A549 (cell line): ENCODE measurements around the gene COL16A1. TPM values are rescaled to one million over a fixed set of nuclear protein-coding genes. Genes with fewer than 3 reads are reported as not detected.

Experiments
- ATAC-seq, 2 experiments: fragments of 200-7000 bp in 1 of 2; fragments of >200 bp in 1 of 2; cut with Nextera tagmentation in 1 of 2; cut with Tn5 transposase in 1 of 2; 3 replicates each; pipeline versions ENCODE4 v1.8.0 to v1.9.1; 2018 to 2020; ENCODE audit warnings: mild to moderate bottlenecking in 1 of 2, moderate library complexity in 1 of 2
- CTCF ChIA-PET: fragments of 300-600 bp; sonication (Branson Sonifier 250); formaldehyde crosslinking; extraction: SDS; loops from one replicate; lab custom pipeline; 2021; ENCODE audit warnings: antibody characterized with exemption, inconsistent platforms; lab: Yijun Ruan, JAX
- POLR2A ChIA-PET: fragments of 350-600 bp; formaldehyde crosslinking; extraction: SDS; loops from one replicate; lab custom pipeline; 2021; ENCODE audit warnings: antibody characterized with exemption, inconsistent platforms; lab: Yijun Ruan, JAX
- DNase-seq, 2 experiments: peaks; one replicate each; pipeline versions ENCODE4 v3.0.0 to v3.0.0-alpha.2; 2011 to 2016; ENCODE audit warnings: low read depth in 1 of 2, low spot score in 1 of 2
- FAIRE-seq: peaks from 2 replicates; lab custom pipeline; 2011; peaks lifted over from hg19 to GRCh38; lab: Jason Lieb, UNC
- H3K27ac ChIP-seq, 2 experiments: fragments of >200 bp; sonication (Bioruptor Twin); formaldehyde crosslinking; 3 replicates each; pipeline ENCODE4 v1.5.1; 2016 to 2017
- H3K4me1 ChIP-seq: fragments of >200 bp; sonication (Bioruptor Twin); formaldehyde crosslinking; 3 replicates; pipeline ENCODE4 v1.6.1; 2016
- H3K4me2 ChIP-seq: fragments of >200 bp; sonication (Bioruptor Twin); formaldehyde crosslinking; 3 replicates; pipeline ENCODE4 v1.6.1; 2016
- H3K4me3 ChIP-seq: fragments of >200 bp; sonication (Bioruptor Twin); formaldehyde crosslinking; 3 replicates; pipeline ENCODE4 v1.5.1; 2016
- H3K9me3 ChIP-seq: fragments of >200 bp; sonication (Bioruptor Twin); formaldehyde crosslinking; 3 replicates; pipeline ENCODE4 v1.6.1; 2016
- CBX2 ChIP-seq: fragments of 200-600 bp; sonication (generic); IDR thresholded peaks from 2 replicates; pipeline ENCODE4 v1.6.1; 2016; ENCODE audit warnings: low read depth, mild to moderate bottlenecking, borderline replicate concordance
- CBX8 ChIP-seq: fragments of 200-600 bp; sonication (generic); IDR thresholded peaks from 2 replicates; pipeline ENCODE4 v1.6.1; 2016
- CHD4 ChIP-seq: fragments of 200-600 bp; sonication (generic); IDR thresholded peaks from 2 replicates; pipeline ENCODE4 v1.6.1; 2016; ENCODE audit warnings: antibody characterized with exemption, mild to moderate bottlenecking, borderline replicate concordance
- ESRRA ChIP-seq: fragments of 150-350 bp; IDR thresholded peaks from 2 replicates; pipeline ENCODE4 v1.6.1; 2014; ENCODE audit warnings: mild to moderate bottlenecking, low read length, borderline replicate concordance
- GATA3 ChIP-seq: IDR thresholded peaks from 2 replicates; pipeline ENCODE4 v1.6.1; 2012; ENCODE audit warnings: borderline replicate concordance
- HOXB13 ChIP-seq: fragments of 250-450 bp; sonication (Bioruptor Pico); IDR thresholded peaks from 2 replicates; pipeline ENCODE4 v1.5.0; 2020; ENCODE audit warnings: low read depth, mild to moderate bottlenecking, moderate library complexity
- HOXB5 ChIP-seq: fragments of 250-450 bp; sonication (Bioruptor Pico); IDR thresholded peaks from 2 replicates; pipeline ENCODE4 v1.5.0; 2020; ENCODE audit warnings: mild to moderate bottlenecking, moderate library complexity
- JUN ChIP-seq, 2 experiments: fragments of >200 bp; sonication (Bioruptor Twin); formaldehyde crosslinking; IDR thresholded peaks; 2 replicates in 1 of 2; 3 replicates in 1 of 2; pipeline ENCODE4 v1.6.1; 2016 to 2017
- JUNB ChIP-seq: fragments of >200 bp; sonication (Bioruptor Twin); formaldehyde crosslinking; IDR thresholded peaks from 2 replicates; pipeline ENCODE4 v1.6.1; 2016
- KDM1A ChIP-seq: fragments of 200-600 bp; sonication (generic); IDR thresholded peaks from 2 replicates; pipeline ENCODE4 v1.6.1; 2016; ENCODE audit warnings: low read depth, mild to moderate bottlenecking
- MAFK ChIP-seq: fragments of 450-650 bp; IDR thresholded peaks from 2 replicates; pipeline ENCODE4 v1.6.1; 2014; ENCODE audit not compliant: partially characterized antibody
- NFE2L2 ChIP-seq: fragments of 150-350 bp; conservative IDR thresholded peaks from 2 replicates; pipeline ENCODE4 v1.6.1; 2014; ENCODE audit warnings: low read length
- NPAS2 ChIP-seq: fragments of 250-450 bp; sonication (Bioruptor Pico); IDR thresholded peaks from 2 replicates; pipeline ENCODE4 v1.8.0; 2022; ENCODE audit warnings: mild to moderate bottlenecking, moderate library complexity, borderline replicate concordance
- NR3C1 ChIP-seq: fragments of >200 bp; sonication (Bioruptor Twin); formaldehyde crosslinking; IDR thresholded peaks from 3 replicates; pipeline ENCODE4 v1.6.1; 2017
- RARB ChIP-seq: fragments of 250-450 bp; sonication (Bioruptor Pico); IDR thresholded peaks from 2 replicates; pipeline ENCODE4 v1.8.0; 2021; ENCODE audit warnings: mild to moderate bottlenecking, moderate library complexity
- TFCP2L1 ChIP-seq: fragments of 250-450 bp; sonication (Bioruptor Pico); IDR thresholded peaks from 2 replicates; pipeline ENCODE4 v1.5.0; 2021; ENCODE audit warnings: mild to moderate bottlenecking
- ZNF302 ChIP-seq: fragments of 250-450 bp; sonication (Bioruptor Pico); IDR thresholded peaks from 2 replicates; pipeline ENCODE4 v1.9.0; 2021; ENCODE audit warnings: inconsistent platforms, mild to moderate bottlenecking, moderate library complexity
- WGBS: methylation state at CpG from one replicate; pipeline ENCODE4 v1.1.6; 2017; ENCODE audit errors: missing lambda C conversion rate; 5-methylcytosine and 5-hydroxymethylcytosine counted together
- polyA plus RNA-seq, 4 experiments: library from polyadenylated mRNA; depleted of rRNA in 3 of 4; stranded (reverse); fragments of >200 nt; fragmentation: RNase III in 1 of 4; extraction: RNeasy Plus Mini Kit Qiagen cat#74134 plus additional on column Dnase treatment in 1 of 4; gene quantifications; 2 replicates in 3 of 4; 3 replicates in 1 of 4; pipeline ENCODE4 v1.2.3, GENCODE V29; 2011 to 2017
- TF ChIP-seq, protein P1 (sequence below): fragments of >200 bp; sonication (Bioruptor Twin); formaldehyde crosslinking; IDR thresholded peaks from 2 replicates; pipeline ENCODE4 v1.6.1; 2016
- TF ChIP-seq, protein P2 (sequence below): IDR thresholded peaks from 2 replicates; pipeline ENCODE4 v1.6.1; 2012
- TF ChIP-seq, protein P3 (sequence below): fragments of 200-600 bp; sonication (generic); IDR thresholded peaks from 2 replicates; pipeline ENCODE4 v1.6.1; 2016; ENCODE audit warnings: antibody characterized with exemption, mild to moderate bottlenecking, moderate library complexity
- TF ChIP-seq, protein P4 (sequence below): IDR thresholded peaks from 2 replicates; pipeline ENCODE4 v1.6.1; 2012

Gene COL16A1
- polyA plus RNA-seq, 2 of the 4 experiments (the other 2 are of a cell fraction), result 1.4 to 8.1 TPM

DNA sequence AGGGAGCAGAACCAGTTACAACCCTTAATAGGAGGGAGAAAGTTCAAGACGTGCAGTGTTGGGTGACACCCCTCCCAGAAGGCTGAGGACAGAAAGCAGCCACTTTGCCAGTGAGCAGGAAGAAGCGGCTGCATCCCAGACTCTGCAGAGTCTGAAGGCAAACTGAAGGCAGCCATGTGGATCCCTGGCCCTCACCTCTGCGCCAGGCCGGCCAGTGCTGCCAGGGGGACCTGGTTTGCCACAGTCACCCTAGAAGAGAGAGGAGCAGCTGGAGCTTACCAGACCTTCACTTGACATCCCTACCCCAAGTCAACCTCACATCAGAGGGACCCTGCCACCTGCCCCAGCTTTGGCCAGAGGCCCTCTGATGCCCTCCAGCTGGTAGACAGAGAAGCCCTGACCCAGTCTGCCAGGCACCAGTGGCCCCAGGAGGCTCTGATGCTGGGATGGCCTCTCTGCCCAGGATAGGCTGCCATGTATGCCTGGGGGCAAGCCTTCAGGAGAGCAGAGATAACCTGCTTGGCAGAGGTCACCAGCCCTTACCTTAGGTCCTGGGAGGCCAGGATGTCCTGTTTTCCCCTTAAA, 42.9 kb downstream of the COL16A1 start:
- DNase-seq, result no peak
- H3K4me3 ChIP-seq, result no peak overlapping the region
- WGBS, result 76% methylated on average over 4 of the region's 4 CpGs
- peaks cover 16% of the 10 kb centered on the region for H3K4me1 ChIP-seq
- ChIA-PET CTCF (interaction anchor here (0.7 to 11.2 kb wide), 11 partner anchors 10 to 129 kb away, joined by 3 to 183 read pairs (median 4); no protein-coding TSS in a partner anchor), POLR2A (interaction anchor here (0.7 kb wide), 1 partner anchor 99 kb away, joined by 3 read pairs; no protein-coding TSS in a partner anchor)
- no peak for FAIRE-seq
- ATAC-seq, result no peak
- TF ChIP-seq, protein P1, sequence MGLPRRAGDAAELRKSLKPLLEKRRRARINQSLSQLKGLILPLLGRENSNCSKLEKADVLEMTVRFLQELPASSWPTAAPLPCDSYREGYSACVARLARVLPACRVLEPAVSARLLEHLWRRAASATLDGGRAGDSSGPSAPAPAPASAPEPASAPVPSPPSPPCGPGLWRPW, result no peak
- TF ChIP-seq JUN (IDR thresholded peaks at IDR 0.05) (no peak), TFCP2L1 (CRISPR knock-in tag) (no peak), CBX8 (no peak), CBX2 (no peak), NPAS2 (CRISPR knock-in tag) (no peak), NR3C1 (no peak)
- TF ChIP-seq, protein P2, sequence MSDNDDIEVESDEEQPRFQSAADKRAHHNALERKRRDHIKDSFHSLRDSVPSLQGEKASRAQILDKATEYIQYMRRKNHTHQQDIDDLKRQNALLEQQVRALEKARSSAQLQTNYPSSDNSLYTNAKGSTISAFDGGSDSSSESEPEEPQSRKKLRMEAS, result no peak
- no peaks in the 10 kb centered on the region for H3K9me3 ChIP-seq
- H3K27ac ChIP-seq, result no peak overlapping the region
- H3K4me2 ChIP-seq, result no peak overlapping the region

DNA sequence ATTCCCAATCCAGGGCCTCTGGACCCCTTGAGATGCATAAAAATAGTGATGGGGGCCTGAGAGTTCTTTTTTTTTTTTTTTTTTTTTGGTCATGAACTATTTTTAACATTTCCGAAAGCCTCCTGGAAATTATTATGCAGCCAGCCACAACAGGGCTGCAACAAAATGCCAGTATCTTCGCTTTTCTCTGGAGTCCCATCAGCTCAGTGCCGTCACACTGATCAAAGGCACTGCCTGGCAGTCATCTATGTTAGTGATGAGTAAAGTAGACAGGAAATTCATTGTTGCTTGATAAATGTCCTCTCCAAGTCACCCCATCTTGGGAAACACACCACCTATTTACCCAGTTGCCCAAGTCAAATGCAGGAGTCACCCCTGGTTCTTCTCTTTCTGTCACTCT, 43.9 kb downstream of the COL16A1 start:
- no peak overlapping the region for H3K4me2 ChIP-seq
- TF ChIP-seq ZNF302 (CRISPR knock-in tag), result no peak
- TF ChIP-seq HOXB13, result no peak
- no peak for TF ChIP-seq JUNB
- TF ChIP-seq KDM1A, result no peak
- TF ChIP-seq HOXB5 (CRISPR knock-in tag), result no peak
- no peak for TF ChIP-seq CBX8
- TF ChIP-seq, protein P3, sequence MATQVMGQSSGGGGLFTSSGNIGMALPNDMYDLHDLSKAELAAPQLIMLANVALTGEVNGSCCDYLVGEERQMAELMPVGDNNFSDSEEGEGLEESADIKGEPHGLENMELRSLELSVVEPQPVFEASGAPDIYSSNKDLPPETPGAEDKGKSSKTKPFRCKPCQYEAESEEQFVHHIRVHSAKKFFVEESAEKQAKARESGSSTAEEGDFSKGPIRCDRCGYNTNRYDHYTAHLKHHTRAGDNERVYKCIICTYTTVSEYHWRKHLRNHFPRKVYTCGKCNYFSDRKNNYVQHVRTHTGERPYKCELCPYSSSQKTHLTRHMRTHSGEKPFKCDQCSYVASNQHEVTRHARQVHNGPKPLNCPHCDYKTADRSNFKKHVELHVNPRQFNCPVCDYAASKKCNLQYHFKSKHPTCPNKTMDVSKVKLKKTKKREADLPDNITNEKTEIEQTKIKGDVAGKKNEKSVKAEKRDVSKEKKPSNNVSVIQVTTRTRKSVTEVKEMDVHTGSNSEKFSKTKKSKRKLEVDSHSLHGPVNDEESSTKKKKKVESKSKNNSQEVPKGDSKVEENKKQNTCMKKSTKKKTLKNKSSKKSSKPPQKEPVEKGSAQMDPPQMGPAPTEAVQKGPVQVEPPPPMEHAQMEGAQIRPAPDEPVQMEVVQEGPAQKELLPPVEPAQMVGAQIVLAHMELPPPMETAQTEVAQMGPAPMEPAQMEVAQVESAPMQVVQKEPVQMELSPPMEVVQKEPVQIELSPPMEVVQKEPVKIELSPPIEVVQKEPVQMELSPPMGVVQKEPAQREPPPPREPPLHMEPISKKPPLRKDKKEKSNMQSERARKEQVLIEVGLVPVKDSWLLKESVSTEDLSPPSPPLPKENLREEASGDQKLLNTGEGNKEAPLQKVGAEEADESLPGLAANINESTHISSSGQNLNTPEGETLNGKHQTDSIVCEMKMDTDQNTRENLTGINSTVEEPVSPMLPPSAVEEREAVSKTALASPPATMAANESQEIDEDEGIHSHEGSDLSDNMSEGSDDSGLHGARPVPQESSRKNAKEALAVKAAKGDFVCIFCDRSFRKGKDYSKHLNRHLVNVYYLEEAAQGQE, result no peak
- no peak for TF ChIP-seq MAFK
- TF ChIP-seq, protein P4, sequence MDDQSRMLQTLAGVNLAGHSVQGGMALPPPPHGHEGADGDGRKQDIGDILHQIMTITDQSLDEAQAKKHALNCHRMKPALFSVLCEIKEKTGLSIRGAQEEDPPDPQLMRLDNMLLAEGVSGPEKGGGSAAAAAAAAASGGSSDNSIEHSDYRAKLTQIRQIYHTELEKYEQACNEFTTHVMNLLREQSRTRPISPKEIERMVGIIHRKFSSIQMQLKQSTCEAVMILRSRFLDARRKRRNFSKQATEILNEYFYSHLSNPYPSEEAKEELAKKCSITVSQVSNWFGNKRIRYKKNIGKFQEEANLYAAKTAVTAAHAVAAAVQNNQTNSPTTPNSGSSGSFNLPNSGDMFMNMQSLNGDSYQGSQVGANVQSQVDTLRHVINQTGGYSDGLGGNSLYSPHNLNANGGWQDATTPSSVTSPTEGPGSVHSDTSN, result no peak
- TF ChIP-seq NFE2L2, result no peak
- TF ChIP-seq GATA3, result no peak
- no peak for DNase-seq
- no peak overlapping the region for H3K27ac ChIP-seq
- no peak for FAIRE-seq
- H3K9me3 ChIP-seq, result no peaks in the 10 kb centered on the region
- POLR2A ChIA-PET, result no interaction called here
- no peak overlapping the region for H3K4me3 ChIP-seq
- H3K4me1 ChIP-seq, result peaks cover 5% of the 10 kb centered on the region; the same call in 2 of the 3 replicates
- WGBS, result 90% methylated on average over 3 of the region's 3 CpGs
- ATAC-seq, result no peak
- CTCF ChIA-PET, result interaction anchor here (0.7 to 11.2 kb wide), 4 partner anchors 42 to 129 kb away, joined by 5 to 183 read pairs (median 56); no protein-coding TSS in a partner anchor

DNA sequence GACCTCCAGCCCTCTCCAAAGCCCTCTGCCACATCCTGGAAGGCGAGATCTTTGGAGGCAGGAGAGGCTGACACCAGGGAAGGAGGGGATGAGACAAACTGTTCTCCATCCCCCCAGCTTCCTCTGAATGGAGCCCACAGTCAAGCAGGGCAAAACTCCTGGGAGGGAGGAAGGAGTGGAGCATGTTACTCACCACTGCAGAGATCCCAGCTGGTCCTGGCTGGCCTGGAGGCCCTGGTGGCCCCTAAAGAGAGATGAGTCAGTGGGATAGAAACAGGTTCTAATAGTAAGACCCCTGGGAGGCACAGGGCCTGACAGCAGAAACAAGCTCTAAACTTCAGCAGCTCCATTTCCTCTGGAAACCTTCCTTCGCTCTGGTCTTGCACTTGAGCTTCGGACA, 45.1 kb downstream of the COL16A1 start:
- POLR2A ChIA-PET, result no interaction called here

More for the DNA sequence above, 45.1 kb downstream of the COL16A1 start:
- TF ChIP-seq RARB (no peak), ESRRA (no peak), CHD4 (no peak)
- TF ChIP-seq, all 56 proteins: peak for 0
- no peak overlapping the region for H3K4me3 ChIP-seq
- CTCF ChIA-PET, result interaction anchor here (0.8 to 11.2 kb wide), 5 partner anchors 24 to 130 kb away, joined by 3 to 102 read pairs (median 9); no protein-coding TSS in a partner anchor
- WGBS, result 90% methylated on average over 2 of the region's 3 CpGs
- no peaks in the 10 kb centered on the region for H3K9me3 ChIP-seq
- H3K27ac ChIP-seq, result no peak overlapping the region
- FAIRE-seq, result no peak
- DNase-seq, result no peak
- H3K4me1 ChIP-seq, result no peaks in the 10 kb centered on the region
- no peak for ATAC-seq
- H3K4me2 ChIP-seq, result no peak overlapping the region
